ENCODE results near the gene TANK.
"Not testable (repeated sequence)": the region's sequence is repeated elsewhere in the genome, so short reads cannot be mapped to it uniquely, and the experiment has no call there.

The TANK gene

GRCh38 chr2:161123531-161124030, 36.6 kb upstream of the TANK start:
- H3K4me3 ChIP-seq (replicated peaks; ENCODE audit: low read depth, low read length), result no peak overlapping the region
- TF ChIP-seq CTCF (IDR thresholded peaks at IDR 0.05; ENCODE audit: low read length, missing control alignments), result no peak

GRCh38 chr2:161124201-161124600, 36.0 kb upstream of the TANK start:
- no peak overlapping the region for H3K4me3 ChIP-seq (replicated peaks; ENCODE audit: low read depth, low read length)
- no peak for TF ChIP-seq CTCF (IDR thresholded peaks at IDR 0.05; ENCODE audit: low read length, missing control alignments)
- DNase-seq (ENCODE audit: low read depth), result no peak

More at GRCh38 chr2:161123531-161124030, 36.6 kb upstream of the TANK start:
- DNase-seq (ENCODE audit: low read depth), result no peak

- DNase-seq (ENCODE audit: low read depth), result no peak
- no peak for TF ChIP-seq CTCF (IDR thresholded peaks at IDR 0.05; ENCODE audit: low read length, missing control alignments)
- H3K4me3 ChIP-seq (replicated peaks; ENCODE audit: low read depth, low read length), result no peak overlapping the region
Observed at GRCh38 chr2:161128885-161129284, 31.3 kb upstream of the TANK start.

- no peak for TF ChIP-seq CTCF (IDR thresholded peaks at IDR 0.05; ENCODE audit: low read length, missing control alignments)
- no peak for DNase-seq (ENCODE audit: low read depth)
- H3K4me3 ChIP-seq (replicated peaks; ENCODE audit: low read depth, low read length), result no peak overlapping the region
Observed at GRCh38 chr2:161130354-161130753, 29.9 kb upstream of the TANK start.

- DNase-seq (ENCODE audit: low read depth), result no peak
- no peak for TF ChIP-seq CTCF (IDR thresholded peaks at IDR 0.05; ENCODE audit: low read length, missing control alignments)
- no peak overlapping the region for H3K4me3 ChIP-seq (replicated peaks; ENCODE audit: low read depth, low read length)
Observed at GRCh38 chr2:161131074-161131680, 29.1 kb upstream of the TANK start.

- DNase-seq (ENCODE audit: low read depth), result no peak
- no peak for TF ChIP-seq CTCF (IDR thresholded peaks at IDR 0.05; ENCODE audit: low read length, missing control alignments)
- H3K4me3 ChIP-seq (replicated peaks; ENCODE audit: low read depth, low read length), result no peak overlapping the region
Observed at GRCh38 chr2:161131804-161132203, 28.4 kb upstream of the TANK start.

GRCh38 chr2:161132384-161132783, 27.8 kb upstream of the TANK start:
- H3K4me3 ChIP-seq (replicated peaks; ENCODE audit: low read depth, low read length); DNase-seq (ENCODE audit: low read depth): not testable (repeated sequence)

All from fibroblast of pulmonary artery (primary cell).